GM20000 (cell line): Measurements from ENCODE around the gene LRP1-AS.

ENCODE experiments used
- DNase-seq: peaks from one replicate; pipeline ENCODE4 v3.0.0; 2012; ENCODE audit warnings: low spot score
- CTCF ChIP-seq: IDR thresholded peaks from 2 replicates; pipeline ENCODE4 v1.5.1; 2012; ENCODE audit warnings: mild to moderate bottlenecking, control low read depth; ENCODE audit errors: extremely low read depth, missing control alignments

Gene LRP1-AS

GRCh38 chr12:57099766-57100165, 47.7 kb downstream of the LRP1-AS start:
- no peak for DNase-seq
- TF ChIP-seq CTCF, result no peak

GRCh38 chr12:57099047-57099714, 48.2 kb downstream of the LRP1-AS start:
- no peak for TF ChIP-seq CTCF
- DNase-seq, result no peak

- no peak for TF ChIP-seq CTCF
- no peak for DNase-seq
Observed at GRCh38 chr12:57098546-57098945, 48.9 kb downstream of the LRP1-AS start.

GRCh38 chr12:57097554-57097835, 49.9 kb downstream of the LRP1-AS start:
- no peak for DNase-seq
- TF ChIP-seq CTCF, result no peak

GRCh38 chr12:57096748-57097553, 50.5 kb downstream of the LRP1-AS start:
- no peak for TF ChIP-seq CTCF
- DNase-seq, result no peak

GRCh38 chr12:57096099-57096572, 51.3 kb downstream of the LRP1-AS start:
- DNase-seq, result peak; percentile 3
- no peak for TF ChIP-seq CTCF

GRCh38 chr12:57095440-57095839, 52.0 kb downstream of the LRP1-AS start:
- peak; percentile 4 for DNase-seq
- no peak for TF ChIP-seq CTCF
